Measurements from ENCODE around the gene MISP. TPM values are rescaled to one million over a fixed set of nuclear protein-coding genes. Genes with fewer than 3 reads are reported as not detected.

MISP gene
- total RNA-seq, 1 experiment from 2014 or later: 5.8 TPM

DNA sequence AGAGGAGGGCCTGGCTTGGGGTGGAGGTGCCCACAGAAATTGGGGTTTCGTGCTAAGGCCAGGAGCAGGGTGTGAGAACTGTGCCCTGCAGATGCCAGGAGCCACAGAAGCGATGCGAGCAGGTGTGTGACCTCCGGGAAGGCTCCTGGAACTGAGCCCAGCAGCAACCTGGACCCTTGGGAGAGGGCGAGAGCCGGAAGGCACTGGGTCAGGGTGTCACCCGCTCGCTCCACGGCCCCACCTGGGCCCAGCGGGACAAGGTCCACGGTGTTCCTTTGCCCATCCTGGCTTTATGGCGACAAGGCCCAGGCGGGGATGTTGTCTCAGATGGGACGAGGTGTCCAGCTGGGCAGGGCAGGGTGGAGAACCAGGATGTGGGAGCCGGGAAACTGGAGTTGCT is 4.2 kb downstream of the MISP start:
- in situ Hi-C loops (cut with HindIII; ENCODE audit: low pct_unique_long_range_greater_than_20kb, low sequenced_read_pairs) (no loop called here), intact Hi-C loops (cut with micrococcal nuclease; ENCODE audit: unreplicated experiment) (no loop called here)
- H3K4me3 ChIP-seq (ENCODE audit: low read depth in 2 of 2, low read length in 2 of 2): no peak overlapping the region
- DNase-seq (ENCODE audit: low read depth, low spot score) (no peak), ATAC-seq (no peak)
- no peaks in the 10 kb centered on the region for H3K36me3 ChIP-seq (ENCODE audit: control insufficient read depth, insufficient read depth, low read length)
- peaks cover 15% of the 10 kb centered on the region for H3K4me1 ChIP-seq (ENCODE audit: control insufficient read depth, insufficient read depth, low read length)
- H3K27me3 ChIP-seq (ENCODE audit: control insufficient read depth, insufficient read depth, low read length): no peaks in the 10 kb centered on the region
- no peaks in the 10 kb centered on the region for H3K9me3 ChIP-seq (ENCODE audit: control insufficient read depth, insufficient read depth, low read depth, low read length)
- ChIA-PET CTCF (no interaction called here), POLR2A (interaction anchor here (0.6 kb wide), 1 partner anchor 349 kb away, joined by 3 read pairs; the partner anchor contains the start of gene GPX4)
- no peak overlapping the region for H3K27ac ChIP-seq (ENCODE audit: low read length)
- TF ChIP-seq POLR2AphosphoS5 (IDR thresholded peaks at IDR 0.05; ENCODE audit: low read depth, low read length): no peak
- TF ChIP-seq TCF7L2 (IDR thresholded peaks at IDR 0.05; ENCODE audit: low read depth, low read length): no peak
- TF ChIP-seq, protein P1, sequence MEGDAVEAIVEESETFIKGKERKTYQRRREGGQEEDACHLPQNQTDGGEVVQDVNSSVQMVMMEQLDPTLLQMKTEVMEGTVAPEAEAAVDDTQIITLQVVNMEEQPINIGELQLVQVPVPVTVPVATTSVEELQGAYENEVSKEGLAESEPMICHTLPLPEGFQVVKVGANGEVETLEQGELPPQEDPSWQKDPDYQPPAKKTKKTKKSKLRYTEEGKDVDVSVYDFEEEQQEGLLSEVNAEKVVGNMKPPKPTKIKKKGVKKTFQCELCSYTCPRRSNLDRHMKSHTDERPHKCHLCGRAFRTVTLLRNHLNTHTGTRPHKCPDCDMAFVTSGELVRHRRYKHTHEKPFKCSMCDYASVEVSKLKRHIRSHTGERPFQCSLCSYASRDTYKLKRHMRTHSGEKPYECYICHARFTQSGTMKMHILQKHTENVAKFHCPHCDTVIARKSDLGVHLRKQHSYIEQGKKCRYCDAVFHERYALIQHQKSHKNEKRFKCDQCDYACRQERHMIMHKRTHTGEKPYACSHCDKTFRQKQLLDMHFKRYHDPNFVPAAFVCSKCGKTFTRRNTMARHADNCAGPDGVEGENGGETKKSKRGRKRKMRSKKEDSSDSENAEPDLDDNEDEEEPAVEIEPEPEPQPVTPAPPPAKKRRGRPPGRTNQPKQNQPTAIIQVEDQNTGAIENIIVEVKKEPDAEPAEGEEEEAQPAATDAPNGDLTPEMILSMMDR (IDR thresholded peaks at IDR 0.05): no peak
- no peak for TF ChIP-seq SIN3A (IDR thresholded peaks at IDR 0.05; ENCODE audit: borderline replicate concordance, insufficient read depth, low read depth, low read length)
- TF ChIP-seq, protein P2, sequence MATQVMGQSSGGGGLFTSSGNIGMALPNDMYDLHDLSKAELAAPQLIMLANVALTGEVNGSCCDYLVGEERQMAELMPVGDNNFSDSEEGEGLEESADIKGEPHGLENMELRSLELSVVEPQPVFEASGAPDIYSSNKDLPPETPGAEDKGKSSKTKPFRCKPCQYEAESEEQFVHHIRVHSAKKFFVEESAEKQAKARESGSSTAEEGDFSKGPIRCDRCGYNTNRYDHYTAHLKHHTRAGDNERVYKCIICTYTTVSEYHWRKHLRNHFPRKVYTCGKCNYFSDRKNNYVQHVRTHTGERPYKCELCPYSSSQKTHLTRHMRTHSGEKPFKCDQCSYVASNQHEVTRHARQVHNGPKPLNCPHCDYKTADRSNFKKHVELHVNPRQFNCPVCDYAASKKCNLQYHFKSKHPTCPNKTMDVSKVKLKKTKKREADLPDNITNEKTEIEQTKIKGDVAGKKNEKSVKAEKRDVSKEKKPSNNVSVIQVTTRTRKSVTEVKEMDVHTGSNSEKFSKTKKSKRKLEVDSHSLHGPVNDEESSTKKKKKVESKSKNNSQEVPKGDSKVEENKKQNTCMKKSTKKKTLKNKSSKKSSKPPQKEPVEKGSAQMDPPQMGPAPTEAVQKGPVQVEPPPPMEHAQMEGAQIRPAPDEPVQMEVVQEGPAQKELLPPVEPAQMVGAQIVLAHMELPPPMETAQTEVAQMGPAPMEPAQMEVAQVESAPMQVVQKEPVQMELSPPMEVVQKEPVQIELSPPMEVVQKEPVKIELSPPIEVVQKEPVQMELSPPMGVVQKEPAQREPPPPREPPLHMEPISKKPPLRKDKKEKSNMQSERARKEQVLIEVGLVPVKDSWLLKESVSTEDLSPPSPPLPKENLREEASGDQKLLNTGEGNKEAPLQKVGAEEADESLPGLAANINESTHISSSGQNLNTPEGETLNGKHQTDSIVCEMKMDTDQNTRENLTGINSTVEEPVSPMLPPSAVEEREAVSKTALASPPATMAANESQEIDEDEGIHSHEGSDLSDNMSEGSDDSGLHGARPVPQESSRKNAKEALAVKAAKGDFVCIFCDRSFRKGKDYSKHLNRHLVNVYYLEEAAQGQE (IDR thresholded peaks at IDR 0.05; ENCODE audit: insufficient read depth in 1 of 2, low read depth in 2 of 2, low read length in 1 of 2): no peak
- no TSS peak for BruUV-seq (replicated peaks)

DNA sequence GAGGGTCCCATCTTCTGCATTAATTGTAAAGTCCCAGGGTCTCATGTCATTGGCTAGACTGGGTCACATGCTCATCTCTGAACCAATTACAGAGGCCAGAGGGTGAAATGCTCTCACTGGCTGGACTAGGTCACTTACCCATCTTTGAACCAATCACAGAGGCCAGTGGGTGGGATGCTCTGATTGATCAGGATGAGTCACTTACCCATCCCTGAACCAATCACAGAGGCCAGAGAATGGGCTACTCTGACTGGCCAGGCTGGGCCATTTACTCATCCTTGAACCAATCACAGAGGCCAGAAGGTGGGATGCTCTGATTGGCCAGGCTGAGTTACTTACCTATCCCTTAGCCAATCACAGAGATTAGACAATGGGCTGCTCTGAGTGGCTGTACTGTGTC is 5.3 kb downstream of the MISP start:
- H3K27ac ChIP-seq (ENCODE audit: low read length): no peak overlapping the region
- ATAC-seq: no peak
- peaks cover 13% of the 10 kb centered on the region for H3K4me1 ChIP-seq (ENCODE audit: control insufficient read depth, insufficient read depth, low read length)
- H3K36me3 ChIP-seq (ENCODE audit: control insufficient read depth, insufficient read depth, low read length): no peaks in the 10 kb centered on the region
- TF ChIP-seq POLR2AphosphoS5 (IDR thresholded peaks at IDR 0.05; ENCODE audit: low read depth, low read length) (no peak), TCF7L2 (IDR thresholded peaks at IDR 0.05; ENCODE audit: low read depth, low read length) (no peak), SIN3A (IDR thresholded peaks at IDR 0.05; ENCODE audit: borderline replicate concordance, insufficient read depth, low read depth, low read length) (no peak)
- TF ChIP-seq, protein P2 (IDR thresholded peaks at IDR 0.05; ENCODE audit: insufficient read depth in 1 of 2, low read depth in 2 of 2, low read length in 1 of 2): no peak
- TF ChIP-seq, protein P1 (IDR thresholded peaks at IDR 0.05): no peak
- H3K9me3 ChIP-seq (ENCODE audit: control insufficient read depth, insufficient read depth, low read depth, low read length): no peaks in the 10 kb centered on the region
- no peak for DNase-seq (ENCODE audit: low read depth, low spot score)
- no peak overlapping the region for H3K4me3 ChIP-seq (ENCODE audit: low read depth in 2 of 2, low read length in 2 of 2)
- CTCF ChIA-PET: no interaction called here
- POLR2A ChIA-PET: no interaction called here
- in situ Hi-C loops (cut with HindIII; ENCODE audit: low pct_unique_long_range_greater_than_20kb, low sequenced_read_pairs) (no loop called here), intact Hi-C loops (cut with micrococcal nuclease; ENCODE audit: unreplicated experiment) (no loop called here)
- H3K27me3 ChIP-seq (ENCODE audit: control insufficient read depth, insufficient read depth, low read length): no peaks in the 10 kb centered on the region
- BruUV-seq (replicated peaks): no TSS peak

Measured in Panc1 (cell line).